Ovary (tissue), 3 donors: Measurements from ENCODE around the gene ANKZF1.

Experiments
- CTCF ChIP-seq, 3 donors: fragments of 450-650 bp in 2 of 3; fragments of 200-600 bp in 1 of 3; IDR thresholded peaks; one replicate each; pipeline versions ENCODE4 v1.5.1 to v1.8.0; 2016 to 2022; ENCODE audit warnings: antibody characterized with exemption in 3 of 3, mild to moderate bottlenecking in 1 of 3
- EP300 ChIP-seq: sonication (generic); formaldehyde crosslinking; IDR thresholded peaks from one replicate; pipeline ENCODE4 v1.6.1; 2017; ENCODE audit warnings: antibody characterized with exemption
- POLR2A ChIP-seq: fragments of 450-650 bp; IDR thresholded peaks from one replicate; pipeline ENCODE4 v1.6.1; 2017; ENCODE audit warnings: antibody characterized with exemption, mild to moderate bottlenecking, moderate library complexity
- donor health status: DM: no; HTN: no; CAD: no.

GRCh38 chr2:219204425-219205164, 25.0 kb upstream of the ANKZF1 start:
- TF ChIP-seq CTCF (IDR thresholded peaks at IDR 0.05) (no peak), POLR2A (no peak), EP300 (no peak)
